Uterus (tissue), 2 donors: Measurements from ENCODE around the gene MRPS24.

Experiments
- CTCF ChIP-seq, 4 experiments: fragments of 200-600 bp in 2 of 4; fragments of 450-650 bp in 2 of 4; sonication (generic) in 2 of 4; IDR thresholded peaks; one replicate each; pipeline ENCODE4 v1.5.1; 2016 to 2019; ENCODE audit warnings: antibody characterized with exemption in 4 of 4, mild to moderate bottlenecking in 2 of 4, moderate library complexity in 1 of 4
- POLR2A ChIP-seq, 2 donors: fragments of 450-650 bp; IDR thresholded peaks; one replicate each; pipeline ENCODE4 v1.6.1; 2016; ENCODE audit warnings: antibody characterized with exemption in 2 of 2, mild to moderate bottlenecking in 1 of 2, moderate library complexity in 1 of 2

- TF ChIP-seq CTCF (IDR thresholded peaks at IDR 0.05) (no peak), POLR2A (IDR thresholded peaks at IDR 0.05) (no peak)
Measured at GRCh38 chr7:43884617-43885016, 15.3 kb upstream of the MRPS24 start.
